Kidney (tissue), 14 donors: ENCODE data around the gene SLC25A25. TPM values are rescaled to one million over a fixed set of nuclear protein-coding genes. Genes with fewer than 3 reads are reported as not detected.

Source experiments
- DNase-seq, 5 donors: peaks; one replicate each; pipeline ENCODE4 v3.0.0-alpha.2; 2013 to 2020
- FAIRE-seq: peaks from 2 replicates; lab custom pipeline; 2012; peaks lifted over from hg19 to GRCh38; lab: Jason Lieb, UNC
- H3K27ac ChIP-seq, 2 donors: one replicate each; pipeline ENCODE4 v1.7.0; 2013; ENCODE audit warnings: low read depth in 2 of 2, low read length in 2 of 2, inconsistent platforms in 1 of 2
- H3K27me3 ChIP-seq: one replicate; pipeline ENCODE4 v1.7.1; 2013; ENCODE audit warnings: low read length, inconsistent platforms; ENCODE audit not compliant: control insufficient read depth, insufficient read depth
- H3K36me3 ChIP-seq, 3 donors: one replicate each; pipeline versions ENCODE4 v1.7.0 to v1.7.1; 2013; ENCODE audit warnings: low read length in 3 of 3, control low read depth in 1 of 3, inconsistent platforms in 1 of 3; ENCODE audit not compliant: insufficient read depth in 3 of 3, control insufficient read depth in 2 of 3
- H3K4me1 ChIP-seq, 3 donors: one replicate each; pipeline versions ENCODE4 v1.7.0 to v1.7.1; 2013; ENCODE audit warnings: low read length in 3 of 3, inconsistent platforms in 1 of 3, low read depth in 1 of 3; ENCODE audit not compliant: control insufficient read depth in 2 of 3, insufficient read depth in 2 of 3
- H3K4me3 ChIP-seq, 3 donors: one replicate each; pipeline versions ENCODE4 v1.7.0 to v1.8.1; 2013; ENCODE audit warnings: low read length in 3 of 3, control low read depth in 1 of 3, inconsistent platforms in 1 of 3
- H3K9ac ChIP-seq, 3 donors: one replicate each; pipeline versions ENCODE4 v1.7.0 to v1.7.1; 2013; ENCODE audit warnings: low read length in 3 of 3, control low read depth in 1 of 3, inconsistent platforms in 1 of 3
- H3K9me3 ChIP-seq, 3 donors: one replicate each; pipeline versions ENCODE4 v1.7.0 to v1.7.1; 2013; ENCODE audit warnings: low read length in 3 of 3, control low read depth in 1 of 3, inconsistent platforms in 1 of 3; ENCODE audit not compliant: control insufficient read depth in 2 of 3, insufficient read depth in 1 of 3
- CTCF ChIP-seq: IDR thresholded peaks from 3 replicates; pipeline ENCODE4 v1.5.1; 2012; ENCODE audit warnings: mild to moderate bottlenecking, moderate library complexity, borderline replicate concordance; ENCODE audit not compliant: insufficient read depth; ENCODE audit errors: extremely low read depth
- intact Hi-C: fragments of 100-400 bp; cut with DNase I; formaldehyde crosslinking; loops from one replicate; pipeline ENCODE4 v1.11.1; 2022
- polyA plus RNA-seq: library from polyadenylated mRNA; stranded (reverse); fragments of 350-450 nt; fragmentation: Illumina TruSeq; extraction: RNeasy Lipid Tissue Mini Kit (QIAGEN cat#74804); gene quantifications from one replicate; pipeline ENCODE4 v1.2.3, GENCODE V29; 2014; ENCODE audit warnings: low read depth, low replicate concordance; ENCODE audit not compliant: insufficient read depth
- total RNA-seq: library from RNA; stranded (reverse); fragmentation: NEBNext Ultra II Directional; extraction: Animal tissue kit (Norgen Biotek cat#: 25700); gene quantifications from one replicate; pipeline ENCODE4 v1.2.1, GENCODE V29; 2021
- donor health status: control.
- donor health status: control.
- donor health status: control.
- donor health status: control.
- donor health status: control.
- donor health status: DM: yes; HTN: yes; CAD: no.
- donor health status: Normal renal cell carcinoma (clear cell type).

SLC25A25 gene
- total and polyA plus RNA-seq, 2 donors from 2014 or later, result 20.4 to 24.9 TPM

GRCh38 chr9:128091571-128091970 is 23.5 kb downstream of the SLC25A25 start:
- H3K27me3 ChIP-seq, result no peaks in the 10 kb centered on the region
- no peaks in the 10 kb centered on the region for H3K36me3 ChIP-seq
- no peaks in the 10 kb centered on the region for H3K9me3 ChIP-seq
- intact Hi-C loops, result no loop called here
- DNase-seq, result peak in 1 of 5 donors; percentile 56
- H3K4me1 ChIP-seq, result peaks cover 7 to 23% (median 11%) of the 10 kb centered on the region in 3 donors
- no peak overlapping the region for H3K9ac ChIP-seq
- H3K4me3 ChIP-seq, result peak overlapping the region in 1 of 3 donors; percentile 14
- peak overlapping the region in 1 of 2 donors; percentile 13 for H3K27ac ChIP-seq
- TF ChIP-seq CTCF, result no peak
- FAIRE-seq, result no peak

DNA sequence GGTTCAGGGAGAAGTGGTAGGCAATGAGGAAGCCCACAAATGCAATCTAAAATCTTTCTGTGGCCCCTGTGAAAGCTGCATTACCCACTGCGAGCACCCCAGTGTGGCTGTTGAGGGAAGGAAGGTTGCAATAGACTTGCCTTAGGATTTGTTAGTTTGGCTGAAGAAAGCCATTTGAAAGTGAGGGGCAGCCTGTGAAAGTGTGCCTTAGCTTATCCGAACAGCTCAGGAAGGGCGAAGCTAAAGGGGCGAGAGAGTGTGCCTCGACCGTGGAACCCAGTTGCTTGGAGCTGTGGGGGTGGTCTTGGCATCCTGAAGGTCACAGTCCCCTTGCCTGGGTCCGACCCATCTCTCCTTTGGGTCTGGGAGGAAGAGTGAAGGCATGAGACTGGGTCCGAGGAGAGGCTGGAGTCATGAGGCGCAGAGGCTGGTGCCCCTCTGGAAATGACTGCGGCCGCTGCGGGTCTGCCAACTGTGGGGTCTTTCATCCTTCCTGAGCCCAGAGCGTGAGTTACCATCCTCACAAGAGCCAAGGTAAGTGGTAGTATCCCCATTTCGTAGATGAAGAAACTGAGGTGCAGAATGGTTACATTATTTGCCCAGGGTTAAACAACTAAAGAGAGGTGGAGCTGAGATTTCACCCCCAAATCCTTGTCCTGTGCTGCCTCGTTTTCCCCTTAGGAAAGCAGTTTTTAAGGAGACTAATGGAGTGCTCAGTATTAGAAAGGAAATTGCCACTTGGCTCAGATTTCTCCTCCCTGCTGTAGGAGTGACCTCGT is 24.4 kb downstream of the SLC25A25 start:
- Histone ChIP-seq H3K4me1 (peaks cover 7 to 24% (median 13%) of the 10 kb centered on the region in 3 donors), H3K27me3 (no peaks in the 10 kb centered on the region), H3K27ac (no peak overlapping the region), H3K9me3 (no peaks in the 10 kb centered on the region), H3K9ac (no peak overlapping the region), H3K36me3 (no peaks in the 10 kb centered on the region), H3K4me3 (no peak overlapping the region)
- peak in 1 of 5 donors; percentile 60 for DNase-seq
- TF ChIP-seq CTCF, result no peak
- intact Hi-C loops, result no loop called here
- no peak for FAIRE-seq

- Histone ChIP-seq H3K27ac (peak overlapping the region; percentile 89 to 92), H3K36me3 (no peaks in the 10 kb centered on the region), H3K9me3 (no peaks in the 10 kb centered on the region), H3K9ac (peak overlapping the region in 1 of 3 donors; percentile 42), H3K4me1 (peaks cover 7 to 30% (median 19%) of the 10 kb centered on the region in 3 donors), H3K27me3 (no peaks in the 10 kb centered on the region), H3K4me3 (no peak overlapping the region)
- FAIRE-seq (no peak), DNase-seq (no peak)
- no peak for TF ChIP-seq CTCF
- intact Hi-C loops, result no loop called here
Observed at GRCh38 chr9:128093011-128093410, 25.0 kb downstream of the SLC25A25 start.
